ENCODE data around the gene TRHDE.
"Not testable (repeated sequence)": the region's sequence is repeated elsewhere in the genome, so short reads cannot be mapped to it uniquely, and the experiment has no call there.

The TRHDE gene

DNA sequence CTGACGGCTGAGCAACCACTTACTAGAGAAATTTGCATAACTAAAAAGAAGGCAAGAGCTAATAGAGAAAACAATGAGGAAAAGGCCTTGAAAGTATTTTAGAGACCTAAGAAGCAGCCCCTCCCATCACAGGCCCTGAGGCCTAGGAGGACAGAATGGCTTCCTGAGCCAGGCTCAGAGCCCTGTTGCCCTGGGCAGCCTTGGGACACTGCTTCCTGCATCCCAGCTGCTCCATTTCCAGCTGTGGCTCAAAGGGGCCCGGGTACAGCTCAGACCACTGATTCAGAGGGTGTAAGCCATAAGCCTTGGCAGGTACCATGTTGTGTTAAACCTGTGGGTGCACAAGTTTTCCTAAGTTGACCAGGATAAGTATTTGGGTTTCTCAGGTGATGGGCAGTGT is 181.4 kb downstream of the TRHDE start:
- DNase-seq = no peak

- DNase-seq = no peak
These were observed 192.3 kb downstream of the TRHDE start for GRCh38 chr12:72464471-72464870.

GRCh38 chr12:72465155-72465554 is 193.0 kb downstream of the TRHDE start:
- no peak for DNase-seq

DNA sequence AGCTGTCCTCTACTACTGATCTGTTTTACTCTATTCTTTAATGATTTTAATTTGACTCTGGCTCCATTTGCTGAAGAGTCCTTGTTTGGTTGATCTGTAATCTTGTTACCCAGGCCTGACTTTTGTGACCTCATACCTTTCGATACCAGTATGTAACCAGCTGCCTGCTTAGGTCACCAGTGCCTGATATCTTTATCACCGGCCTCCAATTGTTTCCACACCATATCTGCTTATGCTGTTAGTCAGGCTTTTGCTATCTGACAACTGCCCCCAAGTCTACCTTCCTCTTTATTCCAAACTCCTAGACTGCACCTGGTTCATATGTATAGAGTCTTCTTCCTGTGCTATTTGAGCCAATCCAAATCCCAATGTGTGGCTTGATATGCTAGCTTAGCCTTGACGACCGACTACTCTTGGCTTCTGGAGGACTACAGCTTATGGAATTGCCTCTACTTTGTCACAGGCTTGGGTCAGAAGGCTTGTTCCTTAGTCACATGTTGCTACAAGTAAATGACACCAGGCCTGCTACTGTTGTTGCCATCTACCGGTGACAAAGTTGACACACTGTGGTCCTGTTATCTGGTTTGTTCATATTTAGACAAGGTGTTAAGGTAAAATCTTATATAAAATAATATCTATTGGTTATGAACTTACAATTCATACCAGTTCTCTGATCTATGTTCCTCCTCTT is 193.9 kb downstream of the TRHDE start:
- DNase-seq = no peak

- no peak for DNase-seq
These were observed 195.8 kb downstream of the TRHDE start for GRCh38 chr12:72467985-72468384.

DNA sequence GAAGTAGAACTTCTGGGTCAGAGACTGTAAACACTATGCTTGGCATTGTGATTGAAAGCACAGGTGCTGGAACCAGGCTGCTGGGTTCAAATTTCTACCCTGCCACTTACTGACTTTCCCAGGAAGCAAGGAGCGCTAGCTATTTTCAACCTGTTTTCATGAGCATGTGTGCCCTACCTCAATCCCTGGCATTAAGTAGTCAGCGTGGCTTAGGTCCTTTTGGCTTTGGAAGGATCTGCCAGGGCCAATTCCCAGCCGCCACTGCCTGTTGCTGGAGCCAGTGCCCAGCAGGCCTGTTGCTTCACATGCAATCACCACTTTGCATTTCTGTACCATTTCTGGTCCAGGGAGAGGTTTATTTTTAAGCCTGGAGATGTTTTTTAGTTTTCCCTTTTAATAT is 196.3 kb downstream of the TRHDE start:
- DNase-seq = no peak

DNA sequence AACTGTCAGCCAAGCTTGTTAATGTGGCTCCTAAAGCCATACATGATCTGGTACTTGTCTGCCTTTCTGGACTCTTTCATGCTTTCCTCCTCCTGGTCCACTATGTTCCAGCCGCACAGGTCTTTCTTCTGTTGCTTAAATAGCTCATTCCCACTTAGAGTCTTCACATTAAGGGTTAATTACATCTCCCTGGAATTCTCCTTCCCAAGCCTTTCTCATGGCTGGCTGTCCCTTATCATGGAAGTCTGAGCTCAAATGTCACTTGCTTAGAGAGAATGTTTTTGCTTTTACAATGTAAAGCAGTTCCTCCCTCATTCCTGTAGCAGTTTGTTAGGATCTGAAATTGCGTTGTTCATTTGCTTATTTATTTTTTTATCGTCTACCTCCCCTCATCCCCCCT is 199.6 kb downstream of the TRHDE start:
- no peak for DNase-seq

DNA sequence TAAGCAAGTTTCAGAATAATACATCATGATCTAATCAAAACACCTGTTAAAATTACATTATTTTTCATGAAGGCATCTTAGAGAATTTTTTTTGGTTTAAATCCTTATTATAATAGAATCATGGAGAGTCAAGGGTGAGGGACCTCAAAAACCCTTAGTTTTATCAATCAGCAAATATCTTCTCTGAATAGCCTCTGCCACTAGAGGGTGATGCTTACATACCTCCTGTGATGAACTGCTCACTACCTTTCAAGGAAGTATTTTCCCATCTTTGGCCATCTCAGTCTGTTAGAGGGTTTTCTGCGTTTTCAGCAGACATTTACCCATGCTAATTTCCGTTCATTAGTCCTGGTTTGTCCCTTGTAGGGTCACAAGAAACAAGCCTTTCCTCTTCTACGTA is 200.2 kb downstream of the TRHDE start:
- DNase-seq = no peak

- no peak for DNase-seq
These were observed 204.1 kb downstream of the TRHDE start for GRCh38 chr12:72476301-72476700.

DNA sequence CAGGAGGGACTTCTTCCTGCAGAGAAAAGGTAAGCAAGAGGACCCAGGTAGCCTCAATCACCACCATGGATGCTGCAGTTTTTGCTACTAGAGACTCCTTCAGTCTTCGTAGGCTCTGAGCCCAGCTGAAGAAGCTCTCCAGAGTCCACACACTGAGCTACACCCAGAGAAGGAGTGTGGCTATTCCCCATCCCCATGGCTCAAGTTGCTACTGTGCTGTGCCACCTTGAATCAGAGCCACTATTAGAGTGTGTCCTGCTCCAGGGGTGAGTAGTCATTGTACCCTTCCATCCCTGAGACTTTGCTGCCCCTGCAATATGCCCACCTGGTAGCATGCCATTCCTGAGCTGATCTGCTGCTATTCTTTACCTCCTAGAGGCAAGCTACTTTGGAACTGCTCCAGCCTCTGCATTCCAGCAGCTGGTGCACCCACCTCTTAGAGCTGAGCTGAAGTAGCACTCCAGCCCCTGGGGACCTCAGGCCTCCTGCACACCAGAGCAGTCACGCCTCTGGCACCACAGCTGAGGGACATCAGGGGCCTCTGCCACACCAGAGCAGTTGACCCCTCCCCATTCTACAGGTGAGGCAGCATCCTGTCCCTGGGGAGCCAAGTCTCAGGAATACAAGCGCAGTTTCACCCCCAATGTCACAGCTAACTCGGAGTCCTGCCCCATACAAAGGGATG is 213.0 kb downstream of the TRHDE start:
- DNase-seq = no peak

DNA sequence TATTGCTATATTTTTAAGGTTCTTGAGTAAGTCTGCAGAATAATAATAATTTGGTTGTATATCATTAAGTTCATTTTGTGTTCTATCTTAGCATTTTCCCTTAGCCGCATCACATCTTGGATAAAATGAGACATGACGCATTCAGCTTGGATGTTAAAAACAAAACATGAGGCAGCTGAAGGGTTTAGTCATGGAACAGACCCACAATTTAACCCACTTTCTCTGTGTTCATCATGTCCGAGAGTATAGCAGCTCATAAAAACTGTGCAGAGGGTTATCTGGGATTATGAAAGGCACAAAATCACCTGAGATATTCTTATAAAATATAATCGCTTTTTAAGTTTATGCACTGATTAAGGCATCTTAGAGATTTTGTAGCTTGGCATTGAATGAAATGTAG is 219.3 kb downstream of the TRHDE start:
- DNase-seq = no peak

DNA sequence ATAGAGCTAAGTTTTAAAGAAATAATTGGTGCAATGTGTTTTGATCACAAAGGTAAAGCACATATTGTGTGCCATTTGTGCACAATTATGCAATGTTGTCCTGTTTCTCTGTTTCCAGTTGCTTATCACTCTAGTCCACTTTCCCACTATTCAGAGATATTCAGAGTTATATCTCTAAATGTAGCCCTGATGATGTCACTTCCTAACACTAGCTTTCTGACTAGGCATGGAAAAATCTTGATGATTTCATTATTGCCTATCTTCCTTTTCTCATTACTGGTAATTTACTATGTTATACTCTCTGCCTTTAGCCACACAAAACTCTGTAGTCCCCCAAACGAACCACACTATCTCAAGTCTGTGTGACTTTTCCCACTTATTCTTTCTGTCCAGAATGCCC is 221.2 kb downstream of the TRHDE start:
- DNase-seq = no peak

GRCh38 chr12:72498354-72498753 is 226.2 kb downstream of the TRHDE start:
- no peak for DNase-seq

GRCh38 chr12:72499244-72499643 is 227.1 kb downstream of the TRHDE start:
- no peak for DNase-seq

DNA sequence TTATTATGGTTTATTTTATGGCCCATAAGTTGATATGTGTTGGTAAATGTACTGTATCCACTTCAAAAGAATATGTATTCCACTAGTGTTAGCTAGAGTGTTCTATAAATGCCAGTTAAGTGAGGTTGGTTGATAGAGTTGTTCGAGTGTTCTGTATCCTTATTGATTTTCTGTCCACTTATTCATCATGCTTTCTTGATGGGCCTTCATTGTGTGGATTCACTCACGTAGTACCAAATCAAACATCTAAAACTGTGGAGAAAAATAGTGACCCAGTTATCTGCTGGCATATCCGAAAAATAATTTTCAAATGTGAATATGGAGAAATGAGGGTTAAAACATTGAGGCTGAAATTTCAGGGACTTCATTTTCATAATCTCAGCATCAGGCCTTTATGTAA is 230.4 kb downstream of the TRHDE start:
- DNase-seq = no peak

DNA sequence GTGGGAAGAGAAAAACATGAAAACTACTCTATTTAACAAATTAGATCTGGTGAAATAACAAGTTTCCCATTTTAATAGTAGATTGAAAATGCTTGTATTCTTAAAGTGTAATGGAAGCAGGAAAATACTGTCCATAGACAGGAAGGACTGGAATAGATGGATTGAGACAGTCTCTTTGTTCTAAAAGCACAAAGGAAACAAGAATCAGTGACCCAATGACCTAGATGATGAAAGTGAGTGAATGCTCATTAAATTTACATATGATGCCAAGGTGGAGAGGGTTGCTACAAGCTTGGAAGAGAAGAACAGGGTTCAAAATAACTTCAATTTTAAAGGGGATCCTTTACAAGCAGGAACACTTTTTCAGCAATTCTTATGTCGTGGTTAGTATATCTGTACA is 233.1 kb downstream of the TRHDE start:
- DNase-seq = no peak

- DNase-seq = no peak
These were observed 237.7 kb downstream of the TRHDE start for GRCh38 chr12:72509891-72510290.

DNA sequence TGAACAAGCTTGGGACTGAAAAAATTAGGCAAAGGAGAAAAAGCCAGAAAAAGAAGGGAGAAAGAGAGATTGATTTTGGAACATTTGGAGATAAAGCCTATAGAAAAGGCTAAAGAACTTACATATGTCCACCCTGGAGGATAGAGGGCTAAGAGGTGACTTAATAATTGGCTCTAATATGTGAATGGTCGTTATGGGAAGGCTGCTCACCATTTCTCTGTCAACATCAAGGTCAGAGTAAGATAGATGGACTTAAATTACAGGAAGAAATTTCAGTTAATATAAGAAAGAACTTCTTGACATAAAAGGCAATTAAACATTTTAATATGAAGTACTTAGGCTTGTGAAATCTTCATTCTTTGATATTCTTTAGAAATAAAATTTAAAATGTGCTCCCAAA is 238.6 kb downstream of the TRHDE start:
- DNase-seq = no peak

DNA sequence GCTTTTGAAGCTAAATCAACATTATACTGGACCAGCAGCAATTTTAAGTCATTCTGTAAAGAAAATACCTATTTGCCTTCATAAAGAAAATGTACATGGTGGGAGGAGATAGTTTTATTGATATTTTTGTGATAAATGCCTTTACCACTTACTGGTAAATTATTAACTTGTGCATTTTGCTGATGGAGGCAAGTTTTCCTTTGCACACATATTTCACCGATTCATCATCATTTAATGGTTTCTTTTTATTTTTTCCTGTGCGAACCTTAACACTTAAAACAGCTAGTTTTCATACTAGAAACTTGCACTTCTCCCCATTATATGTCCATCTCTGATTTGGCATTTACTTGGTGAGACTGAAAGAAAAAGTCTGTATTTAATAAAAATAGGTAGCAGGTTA is 239.3 kb downstream of the TRHDE start:
- no peak for DNase-seq

- DNase-seq = no peak
These were observed 239.7 kb downstream of the TRHDE start for GRCh38 chr12:72511906-72512305.

- not testable (repeated sequence) for DNase-seq
These were observed 248.0 kb downstream of the TRHDE start for GRCh38 chr12:72520044-72520678.

DNA sequence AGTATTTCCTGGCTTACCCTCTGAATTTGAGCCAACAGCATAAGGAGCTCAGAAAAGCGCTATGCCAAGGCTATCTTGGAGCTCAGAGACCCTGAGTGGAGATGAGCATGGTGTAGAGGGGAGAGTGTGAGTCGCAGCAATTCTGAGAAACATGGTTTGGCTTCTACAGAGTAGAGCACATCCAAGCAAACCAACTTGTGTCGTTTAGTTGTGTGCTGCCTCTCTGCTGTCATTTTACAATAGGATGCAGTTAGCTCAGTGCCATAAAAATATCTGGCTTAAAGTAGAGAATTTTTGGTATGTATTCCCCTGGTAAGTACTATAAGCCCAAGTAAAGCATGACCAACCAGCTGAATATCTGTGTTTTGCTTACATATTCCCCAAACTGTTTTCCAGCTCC is 249.2 kb downstream of the TRHDE start:
- DNase-seq = no peak

DNA sequence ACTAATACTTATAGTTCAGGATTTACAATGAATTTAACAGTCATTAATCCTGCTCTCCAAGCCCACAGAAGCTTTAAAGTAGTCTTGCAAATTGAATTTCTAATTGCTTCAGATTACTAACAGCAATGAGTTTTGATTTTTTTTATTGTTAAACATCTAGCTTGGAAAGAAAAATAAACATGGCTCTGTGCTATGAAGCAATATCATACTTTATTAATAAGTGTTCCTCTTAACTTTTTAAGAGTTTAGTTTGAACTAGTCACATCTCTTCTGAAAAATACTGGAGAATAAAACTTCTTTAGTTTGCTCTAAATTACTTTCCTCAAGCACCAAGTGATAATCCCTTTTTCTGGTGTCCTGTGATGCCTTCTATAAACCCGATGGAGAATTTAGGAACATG is 250.2 kb downstream of the TRHDE start:
- DNase-seq = no peak

DNA sequence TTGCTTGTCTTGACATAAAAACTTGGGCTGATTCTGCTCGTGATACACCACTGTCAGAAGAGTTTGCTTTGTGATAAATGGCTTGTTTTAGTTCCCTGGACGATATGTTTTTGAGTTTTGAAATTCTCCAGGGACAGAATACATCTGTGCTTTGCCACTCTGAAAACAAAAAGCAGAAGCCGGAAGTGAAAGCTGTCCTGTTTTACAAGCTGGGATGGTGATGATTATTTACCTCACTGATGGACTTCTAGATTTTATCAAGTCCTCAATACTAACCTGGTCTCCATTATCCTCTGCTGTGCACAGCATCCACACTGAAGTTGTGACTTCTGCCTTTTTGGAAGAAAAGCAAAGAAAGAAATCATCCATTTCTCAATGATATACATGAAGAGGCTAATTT is 251.6 kb downstream of the TRHDE start:
- DNase-seq = no peak

Data from CD4-positive, alpha-beta T cell treated with Interleukin-17A for 1 hour (primary cell).